ENCODE data around the gene C18orf63. TPM values are rescaled to one million over a fixed set of nuclear protein-coding genes. Genes with fewer than 3 reads are reported as not detected.
"Not testable (repeated sequence)": the region's sequence is repeated elsewhere in the genome, so short reads cannot be mapped to it uniquely, and the experiment has no call there.

Gene C18orf63
- total RNA-seq, 2 experiments from 2014 or later = not detected

- CTCF ChIA-PET = no interaction called here
- intact Hi-C loops (cut with DNase I, micrococcal nuclease) = no loop called here
- peaks cover 9% of the 10 kb centered on the region for H3K27me3 Mint-ChIP-seq
Observed at GRCh38 chr18:74316257-74317170, 875 bp downstream of the C18orf63 start.

GRCh38 chr18:74326231-74326630 lies 10.6 kb downstream of the C18orf63 start:
- Mint-ChIP-seq H3K9me3 (no peaks in the 10 kb centered on the region), H3K27me3 (peaks cover 7% of the 10 kb centered on the region), H3K36me3 (ENCODE audit: low read depth) (no peaks in the 10 kb centered on the region), H3K4me3 (no peak overlapping the region), H3K27ac (no peak overlapping the region), H3K4me1 (ENCODE audit: low read depth) (no peaks in the 10 kb centered on the region)
- ChIA-PET CTCF (no interaction called here), POLR2A (no interaction called here)
- Histone ChIP-seq H3K4me3 (ENCODE audit: low read length) (no peak overlapping the region), H3K27ac (ENCODE audit: low read depth in 1 of 2, low read length in 2 of 2) (no peak overlapping the region), H3K27me3 (ENCODE audit: control insufficient read depth in 1 of 2, insufficient read depth in 2 of 2, low read length in 2 of 2) (peaks cover 0 to 5% of the 10 kb centered on the region in 2 experiments), H3K9me3 (ENCODE audit: control insufficient read depth in 1 of 2, insufficient read depth in 1 of 2, low read length in 2 of 2) (no peaks in the 10 kb centered on the region), H3K36me3 (ENCODE audit: insufficient read depth, low read length) (no peaks in the 10 kb centered on the region), H3K4me1 (ENCODE audit: insufficient read depth, low read length) (no peaks in the 10 kb centered on the region)
- TF ChIP-seq CTCF (IDR thresholded peaks at IDR 0.05) = no peak
- ATAC-seq (ENCODE audit: poor library complexity) (no peak), DNase-seq (no peak)
- intact Hi-C loops (cut with DNase I, micrococcal nuclease) = no loop called here

More at GRCh38 chr18:74316257-74317170, 875 bp downstream of the C18orf63 start:
- H3K4me3 ChIP-seq (ENCODE audit: low read length) = no peak overlapping the region
- H3K4me1 ChIP-seq (ENCODE audit: insufficient read depth, low read length) = no peaks in the 10 kb centered on the region
- no peak overlapping the region for H3K27ac ChIP-seq (ENCODE audit: low read depth in 1 of 2, low read length in 2 of 2)
- H3K27me3 ChIP-seq (ENCODE audit: control insufficient read depth in 1 of 2, insufficient read depth in 2 of 2, low read length in 2 of 2) = no peaks in the 10 kb centered on the region
- ATAC-seq (ENCODE audit: poor library complexity) = no peak
- H3K4me1 Mint-ChIP-seq (ENCODE audit: low read depth) = no peaks in the 10 kb centered on the region
- no peak for DNase-seq
- no peak overlapping the region for H3K4me3 Mint-ChIP-seq
- H3K9me3 ChIP-seq (ENCODE audit: control insufficient read depth in 1 of 2, insufficient read depth in 1 of 2, low read length in 2 of 2) = peaks cover 0 to 7% of the 10 kb centered on the region in 2 experiments
- no peaks in the 10 kb centered on the region for H3K36me3 ChIP-seq (ENCODE audit: insufficient read depth, low read length)
- H3K27ac Mint-ChIP-seq = no peak overlapping the region
- no peaks in the 10 kb centered on the region for H3K9me3 Mint-ChIP-seq
- no peaks in the 10 kb centered on the region for H3K36me3 Mint-ChIP-seq (ENCODE audit: low read depth)
- POLR2A ChIA-PET = no interaction called here
- no peak for TF ChIP-seq CTCF (IDR thresholded peaks at IDR 0.05)

GRCh38 chr18:74326791-74327190 lies 11.2 kb downstream of the C18orf63 start:
- H3K27me3 Mint-ChIP-seq; H3K27ac Mint-ChIP-seq; POLR2A ChIA-PET; H3K9me3 ChIP-seq (ENCODE audit: control insufficient read depth in 1 of 2, insufficient read depth in 1 of 2, low read length in 2 of 2); ATAC-seq (ENCODE audit: poor library complexity); H3K27ac ChIP-seq (ENCODE audit: low read depth in 1 of 2, low read length in 2 of 2); H3K4me1 Mint-ChIP-seq (ENCODE audit: low read depth); H3K36me3 ChIP-seq (ENCODE audit: insufficient read depth, low read length); DNase-seq; H3K4me3 Mint-ChIP-seq; H3K9me3 Mint-ChIP-seq; CTCF ChIA-PET; H3K27me3 ChIP-seq (ENCODE audit: control insufficient read depth in 1 of 2, insufficient read depth in 2 of 2, low read length in 2 of 2); H3K36me3 Mint-ChIP-seq (ENCODE audit: low read depth); H3K4me3 ChIP-seq (ENCODE audit: low read length); H3K4me1 ChIP-seq (ENCODE audit: insufficient read depth, low read length); intact Hi-C loops (cut with DNase I, micrococcal nuclease): not testable (repeated sequence)
